HepG2 (cell line): Measurements from ENCODE around the gene ZBTB7B. TPM values are rescaled to one million over a fixed set of nuclear protein-coding genes. Genes with fewer than 3 reads are reported as not detected.
A peak's percentile ranks its signal among the peaks of the same experiment; 100 is the strongest.

ENCODE experiments used
- ATF1 ChIP-seq: IDR thresholded peaks from 2 replicates; pipeline ENCODE4 v1.6.1; 2016; ENCODE audit warnings: mild to moderate bottlenecking, control low read depth
- BATF2 ChIP-seq: sonication (generic); formaldehyde crosslinking; IDR thresholded peaks from 2 replicates; pipeline ENCODE4 v1.8.0; 2022; ENCODE audit warnings: mild to moderate bottlenecking, missing genetic modification reagents, moderate library complexity
- DBP ChIP-seq: sonication (generic); formaldehyde crosslinking; IDR thresholded peaks from 2 replicates; pipeline ENCODE4 v1.4.0; 2020; ENCODE audit warnings: missing genetic modification reagents; ENCODE audit errors: not compliant biosample characterization
- FUBP1 ChIP-seq: sonication (generic); formaldehyde crosslinking; IDR thresholded peaks from 2 replicates; pipeline ENCODE4 v1.5.1; 2020; ENCODE audit warnings: missing genetic modification reagents, mild to moderate bottlenecking, borderline replicate concordance
- GLI4 ChIP-seq: sonication (generic); formaldehyde crosslinking; IDR thresholded peaks from 2 replicates; pipeline ENCODE4 v1.5.1; 2020; ENCODE audit warnings: missing genetic modification reagents, mild to moderate bottlenecking, moderate library complexity, borderline replicate concordance
- HNF4A ChIP-seq: sonication (generic); formaldehyde crosslinking; IDR thresholded peaks from 2 replicates; pipeline ENCODE4 v1.4.0; 2020; ENCODE audit warnings: missing genetic modification reagents
- KAT7 ChIP-seq: IDR thresholded peaks from 2 replicates; pipeline ENCODE4 v1.6.1; 2018; ENCODE audit warnings: borderline replicate concordance, missing compliant biosample characterization
- PAXIP1 ChIP-seq: sonication (generic); formaldehyde crosslinking; conservative IDR thresholded peaks from 2 replicates; pipeline ENCODE4 v1.4.0; 2020; ENCODE audit warnings: mild to moderate bottlenecking, missing genetic modification reagents, moderate library complexity
- RFXAP ChIP-seq: sonication (generic); formaldehyde crosslinking; IDR thresholded peaks from 2 replicates; pipeline ENCODE4 v1.4.0; 2020; ENCODE audit warnings: missing genetic modification reagents, borderline replicate concordance
- SOX6 ChIP-seq, 2 experiments: fragments of 450-650 bp in 1 of 2; sonication (generic) in 1 of 2; formaldehyde crosslinking in 1 of 2; IDR thresholded peaks; 2 replicates each; pipeline versions ENCODE4 v1.4.0 to v1.6.1; 2017 to 2020; ENCODE audit warnings: antibody characterized with exemption in 1 of 2, mild to moderate bottlenecking in 1 of 2, missing genetic modification reagents in 1 of 2
- THRA ChIP-seq: sonication (generic); formaldehyde crosslinking; IDR thresholded peaks from 2 replicates; pipeline ENCODE4 v1.4.0; 2020; ENCODE audit warnings: missing genetic modification reagents, borderline replicate concordance
- USF2 ChIP-seq, 2 experiments: sonication (generic) in 1 of 2; formaldehyde crosslinking in 1 of 2; IDR thresholded peaks; 2 replicates each; pipeline versions ENCODE4 v1.5.1 to v1.6.1; 2011 to 2020; ENCODE audit warnings: borderline replicate concordance in 1 of 2, low read depth in 1 of 2, low read length in 1 of 2, mild to moderate bottlenecking in 1 of 2, missing genetic modification reagents in 1 of 2, moderate library complexity in 1 of 2
- ZKSCAN1 ChIP-seq: fragments of 150-350 bp; IDR thresholded peaks from 2 replicates; pipeline ENCODE4 v1.6.1; 2014; ENCODE audit warnings: low read length
- ZNF12 ChIP-seq: sonication (generic); formaldehyde crosslinking; IDR thresholded peaks from 2 replicates; pipeline ENCODE4 v1.5.0; 2020; ENCODE audit warnings: missing genetic modification reagents
- ZNF768 ChIP-seq: sonication (generic); formaldehyde crosslinking; IDR thresholded peaks from 2 replicates; pipeline ENCODE4 v1.4.0; 2020; ENCODE audit warnings: missing genetic modification reagents
- ZSCAN20 ChIP-seq: sonication (generic); formaldehyde crosslinking; IDR thresholded peaks from 2 replicates; pipeline ENCODE4 v1.4.0; 2020; ENCODE audit warnings: missing genetic modification reagents, mild to moderate bottlenecking, borderline replicate concordance
- ZZZ3 ChIP-seq: sonication (generic); formaldehyde crosslinking; IDR thresholded peaks from 2 replicates; pipeline ENCODE4 v1.4.0; 2020; ENCODE audit warnings: missing genetic modification reagents, mild to moderate bottlenecking, borderline replicate concordance
- polyA plus RNA-seq, 8 experiments: library from polyadenylated mRNA; depleted of rRNA in 3 of 8; stranded (reverse) in 7 of 8; unstranded in 1 of 8; fragments of >200 nt; fragmentation: Illumina TruSeq in 4 of 8; extraction: Trizol in 4 of 8; gene quantifications; 2 replicates each; pipeline versions ENCODE4 v1.2.1 to v1.2.3, GENCODE V29; 2011 to 2016; ENCODE audit warnings: low read depth in 4 of 8, missing spikeins in 1 of 8, mixed read lengths in 1 of 8; ENCODE audit not compliant: insufficient read depth in 1 of 8
- total RNA-seq, 5 experiments: library from RNA; depleted of rRNA; stranded (reverse); fragments of >200 nt; fragmentation: Illumina TruSeq; extraction: Trizol; gene quantifications; 2 replicates each; pipeline ENCODE4 v1.2.3, GENCODE V29; 2016; ENCODE audit warnings: low read depth in 1 of 5

The ZBTB7B gene
- total and polyA plus RNA-seq, 2 of the 13 experiments (the other 11 are each of a cell fraction or from before 2014, with no cell fraction given) = 15.5 to 17.5 TPM

GRCh38 chr1:155007251-155007828, 4.7 kb downstream of the ZBTB7B start (continued):
- TF ChIP-seq ZSCAN20 (CRISPR knock-in tag) (no peak), HNF4A (CRISPR knock-in tag) (peak; percentile 86), ZZZ3 (CRISPR knock-in tag) (no peak), ATF1 (no peak), RFXAP (CRISPR knock-in tag) (no peak), ZNF768 (CRISPR knock-in tag) (no peak), PAXIP1 (peak; percentile 74), THRA (CRISPR knock-in tag) (no peak), USF2 (IDR thresholded peaks at IDR 0.05; ENCODE audit: low read depth, low read length) (no peak), USF2 (CRISPR knock-in tag; IDR thresholded peaks at IDR 0.05; ENCODE audit: borderline replicate concordance) (no peak), FUBP1 (no peak), ZNF12 (CRISPR knock-in tag) (no peak), DBP (CRISPR knock-in tag) (no peak), ZKSCAN1 (no peak), GLI4 (CRISPR knock-in tag) (no peak), BATF2 (CRISPR knock-in tag) (no peak), KAT7 (no peak), SOX6 (IDR thresholded peaks at IDR 0.05) (no peak), SOX6 (CRISPR knock-in tag; IDR thresholded peaks at IDR 0.05) (no peak)
